GM20000 (cell line): ENCODE results near the gene EGFLAM.

Experiments used
- DNase-seq: peaks from one replicate; pipeline ENCODE4 v3.0.0; 2012; ENCODE audit warnings: low spot score
- TF ChIP-seq, protein P1 (sequence below): IDR thresholded peaks from 2 replicates; pipeline ENCODE4 v1.5.1; 2012; ENCODE audit warnings: mild to moderate bottlenecking, control low read depth; ENCODE audit errors: extremely low read depth, missing control alignments

EGFLAM gene

DNA sequence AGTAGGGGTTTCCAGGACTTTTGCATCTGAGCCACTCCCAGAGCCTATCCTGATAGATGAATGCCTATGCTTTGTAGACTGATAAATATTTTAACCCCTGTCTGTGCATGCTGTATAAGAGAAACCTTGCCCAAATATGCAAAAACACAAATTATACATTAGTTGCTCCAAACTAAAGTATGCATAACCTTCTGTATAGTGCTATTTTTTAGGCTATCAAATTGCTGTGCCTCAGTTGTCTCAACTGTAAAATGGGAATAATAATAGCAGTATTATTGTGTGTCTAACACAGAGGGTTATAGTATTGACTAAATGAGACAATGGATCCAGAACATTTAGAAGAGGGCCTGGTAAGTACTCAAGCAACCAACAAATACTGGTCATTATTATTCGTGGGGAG, 180.4 kb downstream of the EGFLAM start:
- TF ChIP-seq, protein P1, sequence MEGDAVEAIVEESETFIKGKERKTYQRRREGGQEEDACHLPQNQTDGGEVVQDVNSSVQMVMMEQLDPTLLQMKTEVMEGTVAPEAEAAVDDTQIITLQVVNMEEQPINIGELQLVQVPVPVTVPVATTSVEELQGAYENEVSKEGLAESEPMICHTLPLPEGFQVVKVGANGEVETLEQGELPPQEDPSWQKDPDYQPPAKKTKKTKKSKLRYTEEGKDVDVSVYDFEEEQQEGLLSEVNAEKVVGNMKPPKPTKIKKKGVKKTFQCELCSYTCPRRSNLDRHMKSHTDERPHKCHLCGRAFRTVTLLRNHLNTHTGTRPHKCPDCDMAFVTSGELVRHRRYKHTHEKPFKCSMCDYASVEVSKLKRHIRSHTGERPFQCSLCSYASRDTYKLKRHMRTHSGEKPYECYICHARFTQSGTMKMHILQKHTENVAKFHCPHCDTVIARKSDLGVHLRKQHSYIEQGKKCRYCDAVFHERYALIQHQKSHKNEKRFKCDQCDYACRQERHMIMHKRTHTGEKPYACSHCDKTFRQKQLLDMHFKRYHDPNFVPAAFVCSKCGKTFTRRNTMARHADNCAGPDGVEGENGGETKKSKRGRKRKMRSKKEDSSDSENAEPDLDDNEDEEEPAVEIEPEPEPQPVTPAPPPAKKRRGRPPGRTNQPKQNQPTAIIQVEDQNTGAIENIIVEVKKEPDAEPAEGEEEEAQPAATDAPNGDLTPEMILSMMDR, result no peak
- DNase-seq, result no peak

DNA sequence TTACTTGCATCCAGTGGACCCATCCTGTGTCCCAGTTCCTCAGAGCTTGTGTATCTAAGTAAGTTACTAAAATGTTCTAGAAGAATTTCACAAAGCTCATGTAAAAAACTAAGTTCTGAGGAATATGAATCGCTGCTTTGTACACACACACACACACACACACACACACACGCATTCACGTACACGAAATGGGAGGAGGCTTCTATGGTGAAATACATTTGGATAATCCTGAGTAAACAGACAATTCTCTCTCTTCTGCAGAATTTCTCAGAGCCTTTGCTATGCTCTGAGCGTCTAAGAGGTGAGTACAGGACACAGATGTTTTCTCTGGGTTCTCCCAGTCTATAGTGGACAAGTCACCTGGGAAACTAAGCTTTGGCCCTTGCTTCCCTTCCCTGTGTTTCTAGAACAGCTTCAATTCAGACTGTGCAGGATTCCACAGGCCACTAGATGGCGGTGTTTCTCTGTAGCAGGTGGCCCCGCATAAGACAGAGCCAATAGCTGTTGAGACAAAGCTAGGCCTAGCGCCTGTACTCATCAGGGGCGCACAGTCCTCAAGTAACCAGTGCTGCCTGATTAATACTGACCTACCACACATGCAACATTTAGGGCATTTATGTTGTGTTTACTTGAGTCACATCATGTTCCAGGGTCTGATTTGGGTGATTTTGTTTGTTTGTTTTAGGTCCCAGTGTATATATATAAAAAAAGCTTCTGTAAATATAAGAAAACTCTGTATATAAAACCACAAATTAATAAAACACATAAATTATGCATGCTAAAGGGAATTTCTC, 183.3 kb downstream of the EGFLAM start:
- TF ChIP-seq, protein P1, result peak; percentile 96

DNA sequence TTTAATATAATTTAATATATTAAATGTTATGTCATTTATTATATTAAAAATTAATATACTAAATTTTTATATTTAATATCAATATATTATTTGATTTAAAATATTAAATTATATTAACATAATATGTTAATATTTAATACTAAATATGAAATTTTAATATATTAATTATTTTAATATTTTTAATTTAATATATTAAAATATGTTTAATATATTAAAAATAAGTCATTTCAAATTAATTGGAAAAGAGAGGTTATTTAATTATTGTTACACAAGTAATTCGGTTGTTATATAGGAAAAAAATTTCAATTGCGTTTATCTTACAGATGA, 183.9 kb downstream of the EGFLAM start:
- DNase-seq, result no peak
- TF ChIP-seq, protein P1, result no peak

More for the DNA sequence above, 183.3 kb downstream of the EGFLAM start:
- DNase-seq, result peak; percentile 80

DNA sequence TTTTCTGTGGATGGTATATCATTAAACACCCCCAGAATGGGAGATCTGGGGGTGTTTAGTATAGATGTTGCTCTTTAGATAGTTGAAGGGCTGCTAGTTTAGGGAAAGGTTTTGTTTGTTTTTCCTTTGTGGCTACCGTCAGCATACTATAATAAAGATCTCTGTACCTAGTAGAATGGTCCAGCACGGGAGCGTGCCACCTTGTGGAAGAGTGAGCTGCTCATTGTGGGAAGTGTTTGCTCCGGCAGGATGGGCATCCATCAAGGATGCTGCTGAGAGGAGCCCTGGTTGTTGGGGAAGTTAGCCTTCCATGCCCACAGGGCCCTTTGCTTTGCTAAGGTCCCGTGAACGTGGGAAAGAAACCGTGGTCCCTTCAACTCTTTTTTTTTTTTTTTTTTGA, 185.0 kb downstream of the EGFLAM start:
- TF ChIP-seq, protein P1, result no peak
- DNase-seq, result no peak

DNA sequence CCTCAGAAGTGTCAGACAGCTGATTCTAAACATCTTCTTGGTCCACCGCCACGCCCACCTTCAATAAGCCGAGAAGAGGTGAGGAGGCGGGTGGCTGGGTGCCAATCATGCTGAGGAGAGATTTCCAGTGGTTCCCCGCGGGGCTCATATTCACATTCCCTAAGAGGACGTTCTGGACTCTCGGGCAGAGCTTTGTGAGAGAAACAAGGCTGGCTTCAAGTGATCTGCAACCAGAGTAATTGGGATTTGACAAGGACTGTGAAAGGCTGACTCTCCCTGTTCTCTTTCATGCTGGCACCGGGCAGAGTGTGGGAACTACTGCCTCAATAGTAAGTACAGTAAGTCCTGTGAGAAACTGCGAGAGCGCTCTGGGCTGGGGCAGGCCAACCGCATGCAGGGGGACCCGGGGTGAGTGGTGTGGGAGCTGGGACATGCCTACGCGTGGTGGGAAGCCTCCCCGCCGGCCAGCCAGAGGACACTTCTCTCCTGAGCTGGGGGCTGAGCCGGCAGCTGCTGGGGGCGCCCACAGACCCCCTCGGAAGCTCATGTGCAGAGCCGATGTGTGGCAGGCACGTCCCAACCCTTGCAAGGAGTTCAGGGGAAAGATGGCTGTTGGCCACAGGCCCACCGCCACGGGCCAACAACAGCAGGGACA, 187.1 kb downstream of the EGFLAM start:
- no peak for DNase-seq
- TF ChIP-seq, protein P1, result no peak

DNA sequence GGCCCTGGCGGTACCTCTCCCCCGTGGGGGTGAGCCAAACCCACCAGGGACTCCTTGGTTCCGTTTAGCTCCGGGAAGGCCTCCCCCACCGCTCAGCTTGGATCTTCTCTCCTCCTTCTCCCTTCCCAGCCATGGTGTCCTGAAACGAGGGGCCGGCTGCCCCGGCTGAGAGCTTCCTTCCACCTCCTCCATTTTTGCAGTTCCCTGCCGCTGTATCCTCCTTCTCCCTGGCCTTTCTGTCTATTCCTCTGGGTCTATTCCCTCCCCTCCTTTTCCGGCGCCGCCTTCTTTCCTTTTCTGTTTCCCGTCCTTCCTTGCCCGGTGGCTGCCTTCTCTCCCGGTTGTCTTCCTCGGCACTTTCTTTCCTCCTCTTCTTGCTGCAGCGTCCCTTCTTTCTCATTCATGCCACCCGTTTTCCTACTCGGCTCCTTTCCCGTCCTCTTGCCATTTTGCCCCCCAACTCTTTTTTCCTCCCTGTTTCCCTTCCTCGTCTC, 187.7 kb downstream of the EGFLAM start:
- no peak for DNase-seq
- TF ChIP-seq, protein P1, result no peak

DNA sequence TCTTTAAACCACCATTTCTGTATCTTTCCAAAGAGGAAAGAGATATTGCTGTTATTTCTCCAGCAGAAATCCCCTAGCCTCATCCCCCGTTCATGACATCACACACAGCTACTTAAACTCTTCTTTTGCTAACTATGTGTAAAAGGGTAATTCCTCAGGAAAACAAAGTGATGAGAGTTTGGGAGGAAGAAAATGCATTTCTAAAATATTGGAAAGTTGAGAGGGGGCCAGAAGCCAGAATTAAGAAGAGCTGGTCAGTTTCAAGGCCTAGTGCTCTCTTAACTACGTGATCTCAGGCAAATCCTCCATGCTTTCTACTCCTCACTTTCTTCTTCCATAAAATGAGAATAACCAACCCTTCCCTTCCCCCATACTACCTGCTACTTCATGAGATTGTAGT, 188.7 kb downstream of the EGFLAM start:
- no peak for DNase-seq
- TF ChIP-seq, protein P1, result no peak
